VCaP (cell line): ENCODE data around the gene PDE4D.

Experiments
- H3K27ac ChIP-seq: fragments of 450-650 bp; 2 replicates; pipeline ENCODE4 v1.5.1; 2017
- CTCF ChIP-seq: fragments of 450-650 bp; conservative IDR thresholded peaks from 2 replicates; pipeline ENCODE4 v1.5.1; 2017; ENCODE audit warnings: mild to moderate bottlenecking, moderate library complexity

The PDE4D gene

GRCh38 chr5:58933891-58934628 is 959.5 kb downstream of the PDE4D start:
- no peak for TF ChIP-seq CTCF
- peak overlapping the region; percentile 7 for H3K27ac ChIP-seq

GRCh38 chr5:58932057-58932612 is 961.4 kb downstream of the PDE4D start:
- no peak overlapping the region for H3K27ac ChIP-seq
- no peak for TF ChIP-seq CTCF

- TF ChIP-seq CTCF = no peak
These were observed 963.0 kb downstream of the PDE4D start for GRCh38 chr5:58930520-58930919.

GRCh38 chr5:58929726-58930125 is 963.8 kb downstream of the PDE4D start:
- TF ChIP-seq CTCF = no peak
- no peak overlapping the region for H3K27ac ChIP-seq

More at GRCh38 chr5:58930520-58930919, 963.0 kb downstream of the PDE4D start:
- no peak overlapping the region for H3K27ac ChIP-seq

- TF ChIP-seq CTCF = no peak
- no peak overlapping the region for H3K27ac ChIP-seq
These were observed 965.6 kb downstream of the PDE4D start for GRCh38 chr5:58927938-58928337.

- TF ChIP-seq CTCF = no peak
- no peak overlapping the region for H3K27ac ChIP-seq
These were observed 966.3 kb downstream of the PDE4D start for GRCh38 chr5:58927181-58927580.

- H3K27ac ChIP-seq = no peak overlapping the region
- TF ChIP-seq CTCF = no peak
These were observed 967.0 kb downstream of the PDE4D start for GRCh38 chr5:58926541-58926935.
